Prostate gland (tissue), 2 donors: ENCODE data around the gene CHID1.
A peak's percentile ranks its signal among the peaks of the same experiment; 100 is the strongest.

Experiments
- CTCF ChIP-seq, 4 experiments: fragments of 200-600 bp in 2 of 4; fragments of 450-650 bp in 2 of 4; sonication (generic) in 2 of 4; IDR thresholded peaks; 1 replicate in 3 of 4; 2 replicates in 1 of 4; pipeline ENCODE4 v1.5.1; 2016 to 2019; ENCODE audit warnings: antibody characterized with exemption in 4 of 4, mild to moderate bottlenecking in 2 of 4, moderate library complexity in 2 of 4
- POLR2A ChIP-seq: fragments of 450-650 bp; IDR thresholded peaks from one replicate; pipeline ENCODE4 v1.6.1; 2016; ENCODE audit warnings: antibody characterized with exemption, mild to moderate bottlenecking
- POLR2AphosphoS5 ChIP-seq: sonication (generic); formaldehyde crosslinking; IDR thresholded peaks from one replicate; pipeline ENCODE4 v1.6.1; 2017; ENCODE audit warnings: antibody characterized with exemption

- TF ChIP-seq CTCF (IDR thresholded peaks at IDR 0.05) (peak in 1 of 4 experiments; percentile 31), POLR2A (peak; percentile 67), POLR2AphosphoS5 (peak; percentile 63)
Measured at GRCh38 chr11:834371-835316, 76.0 kb downstream of the CHID1 start.
